Type B pancreatic cell (in vitro differentiated cells): ENCODE measurements around the gene SUPT3H. TPM values are rescaled to one million over a fixed set of nuclear protein-coding genes. Genes with fewer than 3 reads are reported as not detected.

ENCODE experiments used
- DNase-seq: peaks from one replicate; pipeline ENCODE4 v3.0.0; 2021; ENCODE audit warnings: mixed read lengths; ENCODE audit not compliant: unreplicated experiment; ENCODE audit errors: extremely low spot score
- H3K27ac Mint-ChIP-seq: 2 replicates; pipeline ENCODE4 v1.8.0; 2021; ENCODE audit warnings: mild to moderate bottlenecking, mixed read lengths
- H3K27me3 Mint-ChIP-seq: 2 replicates; pipeline ENCODE4 v1.8.0; 2021; ENCODE audit warnings: mixed read lengths
- H3K36me3 Mint-ChIP-seq: 2 replicates; pipeline ENCODE4 v1.8.0; 2021; ENCODE audit warnings: mixed read lengths
- H3K4me1 Mint-ChIP-seq: one replicate; pipeline ENCODE4 v1.8.0; 2021; ENCODE audit warnings: mixed read lengths; ENCODE audit not compliant: unreplicated experiment
- H3K4me3 Mint-ChIP-seq: 2 replicates; pipeline ENCODE4 v1.8.0; 2021; ENCODE audit warnings: mild to moderate bottlenecking, mixed read lengths
- H3K9me3 Mint-ChIP-seq: 2 replicates; pipeline ENCODE4 v1.8.0; 2021; ENCODE audit warnings: mixed read lengths
- total RNA-seq: library from RNA; stranded (reverse); gene quantifications from 2 replicates; pipeline ENCODE4 v1.2.1, GENCODE V29; 2021; ENCODE audit warnings: low replicate concordance
- TF ChIP-seq, protein P1 (sequence below): fragments of 200-600 bp; sonication (generic); conservative IDR thresholded peaks from 2 replicates; pipeline ENCODE4 v1.5.0; 2021; ENCODE audit warnings: antibody characterized with exemption, mild to moderate bottlenecking

Gene SUPT3H
- total RNA-seq, 1 donor from 2014 or later: 18.4 TPM

DNA sequence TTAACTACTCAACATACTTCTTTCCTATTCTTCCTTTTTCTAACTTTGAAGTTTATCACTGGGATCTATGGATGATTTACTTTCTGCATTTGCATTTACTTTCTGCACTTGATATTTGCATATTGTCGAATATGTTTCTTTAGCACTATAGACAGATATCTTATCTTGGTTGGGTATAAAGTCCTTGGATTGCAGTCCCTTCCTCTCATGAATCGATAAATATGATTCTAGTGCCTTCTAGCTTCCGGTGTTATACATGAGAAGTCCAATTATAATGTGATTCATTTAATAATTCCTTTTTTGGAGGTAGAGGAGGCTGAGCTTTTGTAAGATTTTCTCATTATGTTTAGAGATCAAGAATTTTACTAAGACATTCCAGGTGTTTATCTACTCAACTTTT, 370.8 kb downstream of the SUPT3H start:
- no peak overlapping the region for H3K4me3 Mint-ChIP-seq
- peaks cover 2% of the 10 kb centered on the region for H3K36me3 Mint-ChIP-seq
- DNase-seq: no peak
- H3K27ac Mint-ChIP-seq: no peak overlapping the region
- TF ChIP-seq, protein P1, sequence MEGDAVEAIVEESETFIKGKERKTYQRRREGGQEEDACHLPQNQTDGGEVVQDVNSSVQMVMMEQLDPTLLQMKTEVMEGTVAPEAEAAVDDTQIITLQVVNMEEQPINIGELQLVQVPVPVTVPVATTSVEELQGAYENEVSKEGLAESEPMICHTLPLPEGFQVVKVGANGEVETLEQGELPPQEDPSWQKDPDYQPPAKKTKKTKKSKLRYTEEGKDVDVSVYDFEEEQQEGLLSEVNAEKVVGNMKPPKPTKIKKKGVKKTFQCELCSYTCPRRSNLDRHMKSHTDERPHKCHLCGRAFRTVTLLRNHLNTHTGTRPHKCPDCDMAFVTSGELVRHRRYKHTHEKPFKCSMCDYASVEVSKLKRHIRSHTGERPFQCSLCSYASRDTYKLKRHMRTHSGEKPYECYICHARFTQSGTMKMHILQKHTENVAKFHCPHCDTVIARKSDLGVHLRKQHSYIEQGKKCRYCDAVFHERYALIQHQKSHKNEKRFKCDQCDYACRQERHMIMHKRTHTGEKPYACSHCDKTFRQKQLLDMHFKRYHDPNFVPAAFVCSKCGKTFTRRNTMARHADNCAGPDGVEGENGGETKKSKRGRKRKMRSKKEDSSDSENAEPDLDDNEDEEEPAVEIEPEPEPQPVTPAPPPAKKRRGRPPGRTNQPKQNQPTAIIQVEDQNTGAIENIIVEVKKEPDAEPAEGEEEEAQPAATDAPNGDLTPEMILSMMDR: no peak
- H3K4me1 Mint-ChIP-seq: no peaks in the 10 kb centered on the region
- H3K9me3 Mint-ChIP-seq: no peaks in the 10 kb centered on the region
- H3K27me3 Mint-ChIP-seq: no peaks in the 10 kb centered on the region

DNA sequence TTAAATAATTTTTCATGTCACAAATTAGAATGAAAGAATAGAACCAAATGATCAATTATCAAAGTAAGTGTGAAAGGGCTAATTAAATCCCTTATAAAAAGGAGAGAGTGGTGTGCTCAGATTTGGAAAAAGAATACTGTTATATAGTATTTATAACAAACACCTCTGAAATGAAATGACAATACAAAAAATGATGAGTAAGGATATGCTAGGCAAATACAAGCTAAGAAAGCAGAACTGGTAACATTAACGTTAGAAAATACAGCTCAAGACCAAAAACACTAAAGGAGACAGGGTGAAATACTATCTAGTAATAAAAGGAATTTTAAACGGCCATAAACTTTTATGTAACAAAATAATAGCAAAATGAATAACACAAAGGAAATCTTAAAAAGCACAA, 373.8 kb downstream of the SUPT3H start:
- no peaks in the 10 kb centered on the region for H3K9me3 Mint-ChIP-seq
- no peaks in the 10 kb centered on the region for H3K4me1 Mint-ChIP-seq
- DNase-seq: no peak
- H3K27ac Mint-ChIP-seq: no peak overlapping the region
- H3K27me3 Mint-ChIP-seq: no peaks in the 10 kb centered on the region
- H3K4me3 Mint-ChIP-seq: no peak overlapping the region
- no peaks in the 10 kb centered on the region for H3K36me3 Mint-ChIP-seq
- TF ChIP-seq, protein P1: no peak

DNA sequence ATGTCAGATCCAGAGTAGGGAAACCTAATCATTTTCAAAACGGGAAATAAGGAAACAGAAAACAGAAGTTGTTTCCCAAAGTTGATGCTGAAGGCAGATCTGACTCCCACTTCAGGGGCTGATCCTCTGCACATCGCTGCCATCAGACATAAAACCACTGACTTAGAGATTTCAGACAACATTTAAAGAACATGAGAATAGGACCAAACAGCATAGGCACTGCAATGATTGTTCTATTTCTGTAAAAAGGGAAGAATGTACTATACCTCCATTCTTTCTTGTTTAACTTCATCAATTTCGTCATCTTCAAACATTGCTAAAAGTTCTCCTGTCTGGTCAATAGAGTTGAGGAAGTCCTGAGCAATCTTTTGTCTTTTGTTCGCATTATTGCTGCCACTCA, 374.3 kb downstream of the SUPT3H start:
- Mint-ChIP-seq H3K27ac (no peak overlapping the region), H3K4me3 (no peak overlapping the region), H3K27me3 (no peaks in the 10 kb centered on the region), H3K36me3 (no peaks in the 10 kb centered on the region), H3K9me3 (no peaks in the 10 kb centered on the region), H3K4me1 (no peaks in the 10 kb centered on the region)
- no peak for DNase-seq
- TF ChIP-seq, protein P1: no peak

GRCh38 chr6:45002390-45003105, 375.2 kb downstream of the SUPT3H start:
- Mint-ChIP-seq H3K4me1 (no peaks in the 10 kb centered on the region), H3K27me3 (no peaks in the 10 kb centered on the region), H3K4me3 (no peak overlapping the region), H3K9me3 (no peaks in the 10 kb centered on the region), H3K36me3 (no peaks in the 10 kb centered on the region), H3K27ac (no peak overlapping the region)
- TF ChIP-seq, protein P1: no peak
- DNase-seq: no peak

DNA sequence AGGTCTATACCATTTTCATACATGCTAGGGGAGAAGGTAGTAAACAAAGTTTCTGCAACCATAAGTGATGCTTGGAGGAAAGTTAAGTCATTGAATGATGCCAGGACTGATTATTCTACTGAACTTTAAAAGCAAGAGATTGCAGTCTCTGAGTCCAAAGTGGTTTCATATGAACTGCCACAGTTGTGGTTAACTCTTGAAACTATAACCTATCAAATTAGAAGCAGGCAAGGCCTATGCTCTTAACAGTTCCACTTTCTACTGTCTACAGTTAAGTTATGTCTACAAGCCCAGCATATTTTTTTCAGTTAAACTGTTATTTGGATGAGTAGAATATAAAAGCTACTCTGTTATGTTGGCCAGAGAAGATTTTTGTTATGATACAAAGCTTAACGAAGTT, 376.1 kb downstream of the SUPT3H start:
- DNase-seq: no peak
- Mint-ChIP-seq H3K27ac (no peak overlapping the region), H3K36me3 (no peaks in the 10 kb centered on the region), H3K4me3 (no peak overlapping the region), H3K9me3 (no peaks in the 10 kb centered on the region), H3K27me3 (no peaks in the 10 kb centered on the region), H3K4me1 (no peaks in the 10 kb centered on the region)
- TF ChIP-seq, protein P1: no peak
